AG09309 (cell line): ENCODE measurements around the gene STK11.

ENCODE experiments used
- DNase-seq: peaks from one replicate; pipeline ENCODE4 v3.0.0-alpha.2; 2010; ENCODE audit warnings: low read depth
- H3K4me3 ChIP-seq: 2 replicates; pipeline ENCODE4 v1.5.1; 2011; ENCODE audit warnings: mild to moderate bottlenecking, low read depth, low read length, moderate library complexity; ENCODE audit not compliant: control insufficient read depth
- TF ChIP-seq, protein P1 (sequence below): IDR thresholded peaks from 2 replicates; pipeline ENCODE4 v1.5.1; 2011; ENCODE audit warnings: mild to moderate bottlenecking, low read depth, low read length, inconsistent platforms; ENCODE audit not compliant: insufficient read depth, control insufficient read depth; ENCODE audit errors: missing control alignments

The STK11 gene

DNA sequence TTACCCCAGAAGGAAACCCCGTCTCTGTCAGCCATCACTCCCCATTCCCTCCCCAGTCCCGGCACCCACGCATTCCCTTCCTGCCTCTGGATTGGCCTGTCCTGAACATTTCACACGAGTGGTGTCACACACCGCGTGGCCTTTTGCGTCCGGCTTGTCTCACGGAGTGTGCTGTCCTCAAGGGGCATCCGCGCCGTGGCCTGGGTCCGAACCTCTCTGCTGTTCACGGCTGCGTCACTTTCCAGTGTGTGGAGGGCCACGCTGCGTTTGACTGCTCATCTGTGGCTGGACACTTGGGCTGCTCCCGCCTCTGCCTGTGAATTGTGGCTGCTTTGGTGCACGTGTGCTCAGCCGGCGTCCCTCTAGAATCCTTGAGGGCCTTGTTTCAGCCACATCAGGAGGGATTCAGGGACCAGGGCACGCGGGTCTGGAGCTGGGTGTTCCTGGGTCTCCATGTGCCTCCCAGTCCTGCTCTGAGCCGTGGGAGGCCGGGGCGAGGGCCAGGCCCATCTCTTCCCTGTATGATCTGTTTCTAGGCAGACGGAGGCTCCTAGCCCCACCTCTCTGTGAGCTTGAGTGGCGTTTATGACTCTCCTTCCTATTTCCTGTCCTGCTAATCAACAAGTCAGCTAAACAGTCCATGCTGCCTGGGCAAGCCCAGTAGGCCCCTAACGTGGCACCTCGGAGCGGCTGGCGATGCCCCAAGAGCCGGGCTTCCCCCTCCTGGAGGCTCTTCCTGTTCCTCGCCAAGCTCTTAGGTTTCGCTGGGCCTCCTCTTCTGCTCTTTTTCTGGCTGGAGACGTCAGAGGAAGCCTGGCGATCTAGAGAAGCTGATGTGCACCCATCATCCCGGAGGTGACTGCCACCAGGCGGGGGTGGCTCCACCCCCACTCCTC lies 8.1 kb downstream of the STK11 start:
- TF ChIP-seq, protein P1, sequence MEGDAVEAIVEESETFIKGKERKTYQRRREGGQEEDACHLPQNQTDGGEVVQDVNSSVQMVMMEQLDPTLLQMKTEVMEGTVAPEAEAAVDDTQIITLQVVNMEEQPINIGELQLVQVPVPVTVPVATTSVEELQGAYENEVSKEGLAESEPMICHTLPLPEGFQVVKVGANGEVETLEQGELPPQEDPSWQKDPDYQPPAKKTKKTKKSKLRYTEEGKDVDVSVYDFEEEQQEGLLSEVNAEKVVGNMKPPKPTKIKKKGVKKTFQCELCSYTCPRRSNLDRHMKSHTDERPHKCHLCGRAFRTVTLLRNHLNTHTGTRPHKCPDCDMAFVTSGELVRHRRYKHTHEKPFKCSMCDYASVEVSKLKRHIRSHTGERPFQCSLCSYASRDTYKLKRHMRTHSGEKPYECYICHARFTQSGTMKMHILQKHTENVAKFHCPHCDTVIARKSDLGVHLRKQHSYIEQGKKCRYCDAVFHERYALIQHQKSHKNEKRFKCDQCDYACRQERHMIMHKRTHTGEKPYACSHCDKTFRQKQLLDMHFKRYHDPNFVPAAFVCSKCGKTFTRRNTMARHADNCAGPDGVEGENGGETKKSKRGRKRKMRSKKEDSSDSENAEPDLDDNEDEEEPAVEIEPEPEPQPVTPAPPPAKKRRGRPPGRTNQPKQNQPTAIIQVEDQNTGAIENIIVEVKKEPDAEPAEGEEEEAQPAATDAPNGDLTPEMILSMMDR, result no peak
- no peak overlapping the region for H3K4me3 ChIP-seq
- DNase-seq, result no peak

DNA sequence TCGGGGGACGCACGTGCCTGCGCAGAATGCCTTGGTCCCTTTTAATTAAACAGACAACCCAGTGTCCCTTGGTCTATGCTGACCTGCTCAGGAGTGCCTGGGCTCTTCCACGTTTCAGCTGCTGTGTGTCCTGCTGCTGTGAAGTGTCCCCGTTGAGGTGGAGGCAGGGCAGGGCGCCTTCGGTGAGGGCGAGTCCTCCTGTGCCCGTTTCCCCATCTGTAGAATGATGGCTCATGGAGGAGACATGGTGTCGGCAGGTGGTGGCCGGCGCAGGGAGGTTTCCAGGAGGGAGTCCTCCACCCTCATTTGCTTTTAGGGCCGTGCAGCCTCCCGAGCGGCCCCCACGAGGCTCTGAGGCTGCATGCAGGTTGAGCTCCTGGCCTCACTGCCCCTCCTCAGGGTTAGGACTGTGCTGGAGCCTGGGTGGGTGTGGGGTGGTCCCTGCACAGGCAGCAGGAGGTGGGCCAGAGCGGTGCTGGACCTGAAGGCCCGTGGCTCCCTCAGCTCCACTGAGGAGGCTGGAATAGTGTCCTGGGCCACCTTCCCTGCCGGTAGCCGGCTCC lies 8.8 kb downstream of the STK11 start:
- no peak for DNase-seq
- H3K4me3 ChIP-seq, result no peak overlapping the region
- TF ChIP-seq, protein P1, result no peak

DNA sequence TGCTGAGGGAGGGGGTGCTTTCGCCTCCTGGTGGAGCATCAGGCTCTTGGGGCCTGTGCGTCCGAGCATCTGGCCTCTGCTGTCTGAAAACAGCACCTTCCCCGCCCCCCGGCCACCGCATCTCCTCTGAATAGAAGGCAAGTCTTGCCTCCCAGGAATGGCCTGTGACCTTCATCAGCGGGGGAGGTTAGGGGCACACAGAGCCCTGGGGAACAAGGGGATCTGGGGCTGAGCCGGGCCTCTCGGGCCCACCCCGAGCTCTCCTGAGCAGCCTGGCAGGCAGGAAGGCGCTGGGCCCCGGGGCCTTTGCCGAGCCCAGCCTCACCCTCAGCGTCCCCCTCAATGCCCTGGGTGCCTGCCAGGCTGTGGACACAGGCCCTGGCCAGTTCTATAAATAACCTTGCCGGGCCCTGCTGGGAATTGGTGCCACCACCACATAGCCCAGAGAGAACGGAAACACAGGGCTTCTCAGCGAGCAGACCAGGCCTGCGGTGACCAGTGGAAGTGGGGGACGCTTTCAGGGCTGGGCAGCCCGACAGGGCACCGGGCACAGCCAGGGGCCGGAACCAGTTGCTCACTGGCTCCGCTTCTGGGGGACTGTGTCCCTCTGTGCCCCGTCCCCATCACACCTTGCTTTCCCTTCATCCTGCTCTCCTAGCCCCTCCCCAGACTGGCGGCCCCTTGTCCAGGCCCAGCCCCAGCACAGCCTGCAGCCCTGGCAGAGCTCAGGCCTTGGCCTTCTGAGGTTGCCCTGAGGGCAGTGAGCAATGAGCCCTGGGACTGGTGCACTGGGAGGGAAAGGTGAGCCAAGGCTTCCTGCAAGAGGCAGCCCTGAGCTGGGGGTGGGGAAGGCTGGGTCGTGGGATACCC lies 9.5 kb downstream of the STK11 start:
- TF ChIP-seq, protein P1, result no peak
- H3K4me3 ChIP-seq, result no peak overlapping the region
- no peak for DNase-seq

- no peak overlapping the region for H3K4me3 ChIP-seq
- TF ChIP-seq, protein P1, result no peak
- no peak for DNase-seq
Observed at GRCh38 chr19:1216756-1217155, 11.2 kb downstream of the STK11 start.

- H3K4me3 ChIP-seq, result no peak overlapping the region
- DNase-seq, result no peak
- TF ChIP-seq, protein P1, result no peak
Observed at GRCh38 chr19:1217366-1217765, 11.8 kb downstream of the STK11 start.

- TF ChIP-seq, protein P1, result no peak
- no peak for DNase-seq
- no peak overlapping the region for H3K4me3 ChIP-seq
Observed at GRCh38 chr19:1218751-1219567, 13.4 kb downstream of the STK11 start.
